OCI-LY7 (cell line): Measurements from ENCODE around the gene ANK3. TPM values are rescaled to one million over a fixed set of nuclear protein-coding genes. Genes with fewer than 3 reads are reported as not detected.

ENCODE experiments used
- BruUV-seq: library from RNA; stranded (reverse); fragments of 400-500 nt; replicated peaks from 2 replicates; lab custom pipeline; 2021; lab: Mats Ljungman, UMichigan
- CTCF ChIA-PET: fragments of 300-600 bp; sonication (Branson Sonifier 250); formaldehyde crosslinking; loops from one replicate; lab custom pipeline; 2022; ENCODE audit warnings: antibody characterized with exemption; ENCODE audit not compliant: unreplicated experiment; lab: Charles Lee
- POLR2A ChIA-PET: fragments of 300-600 bp; sonication (Branson Sonifier 250); formaldehyde crosslinking; loops from one replicate; lab custom pipeline; 2022; ENCODE audit warnings: antibody characterized with exemption; lab: Charles Lee
- DNase-seq: peaks from one replicate; pipeline ENCODE4 v3.0.0-alpha.2; 2015; ENCODE audit warnings: low spot score
- H2AFZ ChIP-seq: fragments of 200-600 bp; sonication (generic), shearing (Covaris generic); 2 replicates; pipeline ENCODE4 v1.6.1; 2014; ENCODE audit warnings: mild to moderate bottlenecking, antibody characterized with exemption, low read length, moderate library complexity
- H3K27ac ChIP-seq: fragments of 200-600 bp; sonication (generic); 2 replicates; pipeline ENCODE4 v1.5.1; 2014; ENCODE audit warnings: mixed run types, low read depth, mild to moderate bottlenecking, moderate library complexity, low read length, inconsistent platforms; ENCODE audit not compliant: poor library complexity, severe bottlenecking
- H3K36me3 ChIP-seq: fragments of 200-600 bp; sonication (generic); 2 replicates; pipeline ENCODE4 v1.6.1; 2014; ENCODE audit warnings: mild to moderate bottlenecking, antibody characterized with exemption, low read length, moderate library complexity, mixed read lengths; ENCODE audit not compliant: insufficient read depth
- H3K4me1 ChIP-seq: fragments of 200-600 bp; sonication (generic); 2 replicates; pipeline ENCODE4 v1.5.1; 2014; ENCODE audit warnings: mild to moderate bottlenecking, low read length; ENCODE audit not compliant: insufficient read depth, poor library complexity, severe bottlenecking
- H3K4me2 ChIP-seq: fragments of 200-600 bp; sonication (generic); 2 replicates; pipeline ENCODE4 v1.6.1; 2014; ENCODE audit warnings: mild to moderate bottlenecking, low read length
- H3K4me3 ChIP-seq: fragments of 200-600 bp; sonication (generic); 2 replicates; pipeline ENCODE4 v1.5.1; 2014; ENCODE audit warnings: mild to moderate bottlenecking, low read depth, low read length; ENCODE audit not compliant: poor library complexity, severe bottlenecking
- H3K79me2 ChIP-seq: fragments of 200-600 bp; sonication (generic); 2 replicates; pipeline ENCODE4 v1.6.1; 2016; ENCODE audit warnings: low read depth, mild to moderate bottlenecking, low read length, moderate library complexity, mixed read lengths; ENCODE audit not compliant: insufficient read depth
- H3K9me2 ChIP-seq: fragments of 200-600 bp; sonication (generic); 2 replicates; pipeline ENCODE4 v1.6.1; 2016; ENCODE audit warnings: mild to moderate bottlenecking, low read length, mixed read lengths; ENCODE audit not compliant: insufficient read depth
- H3K9me3 ChIP-seq: fragments of 200-600 bp; sonication (generic); 2 replicates; pipeline ENCODE4 v1.6.1; 2014; ENCODE audit warnings: mild to moderate bottlenecking, mixed run types, low read length, mixed read lengths
- H4K20me1 ChIP-seq: fragments of 200-600 bp; sonication (generic); 2 replicates; pipeline ENCODE4 v1.6.1; 2014; ENCODE audit warnings: mild to moderate bottlenecking, antibody characterized with exemption, low read length, moderate library complexity, mixed read lengths; ENCODE audit not compliant: insufficient read depth
- EZH2phosphoT487 ChIP-seq: fragments of 200-600 bp; sonication (generic); IDR thresholded peaks from 2 replicates; pipeline ENCODE4 v1.6.1; 2018; ENCODE audit warnings: low read depth, borderline replicate concordance, mild to moderate bottlenecking, mixed run types, antibody characterized with exemption, low read length, moderate library complexity, mixed read lengths
- intact Hi-C: fragments of 100-400 bp; cut with micrococcal nuclease; formaldehyde crosslinking; loops from one replicate; pipeline ENCODE4 v1.10.0; 2022; ENCODE audit not compliant: unreplicated experiment
- total RNA-seq, 2 experiments: library from RNA; depleted of rRNA in 1 of 2; stranded (reverse); fragments of >200 nt in 1 of 2; shearing (Covaris generic) in 1 of 2; gene quantifications; 2 replicates each; pipeline ENCODE4 v1.2.3, GENCODE V29; 2014 to 2022
- TF ChIP-seq, protein P1 (sequence below): fragments of 200-600 bp; sonication (generic); conservative IDR thresholded peaks from 2 replicates; pipeline ENCODE4 v1.5.1; 2014; ENCODE audit warnings: mild to moderate bottlenecking, antibody characterized with exemption, low read length, moderate library complexity, mixed read lengths

The ANK3 gene
- total RNA-seq, 2 experiments from 2014 or later = 0.13 to 0.49 TPM

DNA sequence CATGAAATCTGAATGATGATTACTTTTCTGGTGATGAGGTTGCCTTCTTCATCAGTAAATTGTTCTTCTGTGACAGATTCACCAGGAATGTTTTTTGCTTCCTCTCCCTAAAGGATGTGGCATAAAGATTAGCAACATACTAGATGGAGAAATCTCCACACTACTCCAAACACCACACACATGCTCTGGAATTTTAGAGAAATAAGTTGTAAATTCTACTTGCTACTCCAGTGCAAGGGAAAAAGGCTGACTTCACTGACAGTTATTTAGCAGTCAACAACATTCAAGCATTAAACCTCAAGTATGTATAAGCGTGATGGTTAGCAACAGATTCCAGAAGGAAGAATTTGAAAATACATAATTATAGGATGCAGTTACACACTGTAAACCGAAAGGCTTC lies 345.4 kb downstream of the ANK3 start:
- no peak overlapping the region for H3K4me2 ChIP-seq
- CTCF ChIA-PET = no interaction called here
- intact Hi-C loops = no loop called here
- BruUV-seq = no TSS peak
- H3K79me2 ChIP-seq = no peaks in the 10 kb centered on the region
- no peaks in the 10 kb centered on the region for H3K36me3 ChIP-seq
- POLR2A ChIA-PET = interaction anchor here (0.6 kb wide), 1 partner anchor 328 kb away, joined by 3 read pairs; no protein-coding TSS in a partner anchor
- no peaks in the 10 kb centered on the region for H3K4me1 ChIP-seq
- no peaks in the 10 kb centered on the region for H4K20me1 ChIP-seq
- TF ChIP-seq, protein P1, sequence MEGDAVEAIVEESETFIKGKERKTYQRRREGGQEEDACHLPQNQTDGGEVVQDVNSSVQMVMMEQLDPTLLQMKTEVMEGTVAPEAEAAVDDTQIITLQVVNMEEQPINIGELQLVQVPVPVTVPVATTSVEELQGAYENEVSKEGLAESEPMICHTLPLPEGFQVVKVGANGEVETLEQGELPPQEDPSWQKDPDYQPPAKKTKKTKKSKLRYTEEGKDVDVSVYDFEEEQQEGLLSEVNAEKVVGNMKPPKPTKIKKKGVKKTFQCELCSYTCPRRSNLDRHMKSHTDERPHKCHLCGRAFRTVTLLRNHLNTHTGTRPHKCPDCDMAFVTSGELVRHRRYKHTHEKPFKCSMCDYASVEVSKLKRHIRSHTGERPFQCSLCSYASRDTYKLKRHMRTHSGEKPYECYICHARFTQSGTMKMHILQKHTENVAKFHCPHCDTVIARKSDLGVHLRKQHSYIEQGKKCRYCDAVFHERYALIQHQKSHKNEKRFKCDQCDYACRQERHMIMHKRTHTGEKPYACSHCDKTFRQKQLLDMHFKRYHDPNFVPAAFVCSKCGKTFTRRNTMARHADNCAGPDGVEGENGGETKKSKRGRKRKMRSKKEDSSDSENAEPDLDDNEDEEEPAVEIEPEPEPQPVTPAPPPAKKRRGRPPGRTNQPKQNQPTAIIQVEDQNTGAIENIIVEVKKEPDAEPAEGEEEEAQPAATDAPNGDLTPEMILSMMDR = no peak
- no peak for TF ChIP-seq EZH2phosphoT487
- DNase-seq = no peak
- no peaks in the 10 kb centered on the region for H3K9me2 ChIP-seq
- no peak overlapping the region for H2AFZ ChIP-seq
- H3K27ac ChIP-seq = no peak overlapping the region
- no peak overlapping the region for H3K4me3 ChIP-seq
- H3K9me3 ChIP-seq = no peaks in the 10 kb centered on the region

GRCh38 chr10:60043561-60044241 lies 346.0 kb downstream of the ANK3 start:
- H3K4me1 ChIP-seq = no peaks in the 10 kb centered on the region
- H2AFZ ChIP-seq = no peak overlapping the region
- H3K27ac ChIP-seq = no peak overlapping the region
- no peaks in the 10 kb centered on the region for H3K9me2 ChIP-seq
- no peaks in the 10 kb centered on the region for H3K36me3 ChIP-seq
- DNase-seq = no peak
- intact Hi-C loops = no loop called here
- ChIA-PET CTCF (no interaction called here), POLR2A (no interaction called here)
- no peaks in the 10 kb centered on the region for H4K20me1 ChIP-seq
- H3K4me2 ChIP-seq = no peak overlapping the region
- no peaks in the 10 kb centered on the region for H3K79me2 ChIP-seq
- TF ChIP-seq, protein P1 = no peak
- no peak for TF ChIP-seq EZH2phosphoT487
- no peaks in the 10 kb centered on the region for H3K9me3 ChIP-seq
- no TSS peak for BruUV-seq
- no peak overlapping the region for H3K4me3 ChIP-seq

- Histone ChIP-seq H3K36me3 (no peaks in the 10 kb centered on the region), H3K9me2 (no peaks in the 10 kb centered on the region), H2AFZ (no peak overlapping the region), H3K4me3 (no peak overlapping the region), H3K9me3 (no peaks in the 10 kb centered on the region), H4K20me1 (no peaks in the 10 kb centered on the region), H3K27ac (no peak overlapping the region), H3K79me2 (no peaks in the 10 kb centered on the region), H3K4me2 (no peak overlapping the region), H3K4me1 (no peaks in the 10 kb centered on the region)
- intact Hi-C loops = no loop called here
- TF ChIP-seq, protein P1 = no peak
- no peak for TF ChIP-seq EZH2phosphoT487
- no TSS peak for BruUV-seq
- POLR2A ChIA-PET = no interaction called here
- DNase-seq = no peak
- CTCF ChIA-PET = no interaction called here
These were observed 346.8 kb downstream of the ANK3 start for GRCh38 chr10:60042914-60043313.
